Natural killer cell (primary cell): ENCODE results near the gene MFAP4. TPM values are rescaled to one million over a fixed set of nuclear protein-coding genes. Genes with fewer than 3 reads are reported as not detected.

Experiments used
- ATAC-seq, 3 donors: fragments of 150-1000 bp in 2 of 3; fragments of 200-7000 bp in 1 of 3; cut with Tn5 transposase; 1 replicate in 1 of 3; 2 replicates in 2 of 3; pipeline ENCODE4 v1.10.0; 2021; ENCODE audit warnings: mild to moderate bottlenecking in 2 of 3, moderate library complexity in 2 of 3
- DNase-seq, 2 donors: peaks; one replicate each; pipeline versions ENCODE4 v3.0.0 to v3.0.0-alpha.2; 2013 to 2021; ENCODE audit warnings: mixed read lengths in 1 of 2
- H3K27ac ChIP-seq: one replicate; pipeline ENCODE4 v1.5.1; 2013; ENCODE audit warnings: mild to moderate bottlenecking, low read length
- H3K27me3 ChIP-seq: one replicate; pipeline ENCODE4 v1.6.1; 2013; ENCODE audit warnings: low read length; ENCODE audit not compliant: control insufficient read depth, insufficient read depth
- H3K36me3 ChIP-seq: one replicate; pipeline ENCODE4 v1.6.1; 2013; ENCODE audit warnings: low read length; ENCODE audit not compliant: control insufficient read depth, insufficient read depth
- H3K4me1 ChIP-seq: one replicate; pipeline ENCODE4 v1.6.1; 2013; ENCODE audit warnings: low read length; ENCODE audit not compliant: control insufficient read depth, insufficient read depth
- H3K4me3 ChIP-seq: one replicate; pipeline ENCODE4 v1.5.1; 2013; ENCODE audit warnings: low read length
- H3K9me3 ChIP-seq: one replicate; pipeline ENCODE4 v1.6.1; 2013; ENCODE audit warnings: low read length; ENCODE audit not compliant: control insufficient read depth, insufficient read depth
- H3K27ac Mint-ChIP-seq, 2 donors: one replicate each; pipeline ENCODE4 v1.8.0; 2022; ENCODE audit warnings: mild to moderate bottlenecking in 2 of 2, mixed read lengths in 2 of 2, moderate library complexity in 1 of 2
- H3K27me3 Mint-ChIP-seq, 2 donors: one replicate each; pipeline ENCODE4 v1.8.0; 2022; ENCODE audit warnings: low read depth in 2 of 2, mixed read lengths in 2 of 2
- H3K36me3 Mint-ChIP-seq: one replicate; pipeline ENCODE4 v1.8.0; 2022; ENCODE audit warnings: mixed read lengths
- H3K4me1 Mint-ChIP-seq, 2 donors: one replicate each; pipeline ENCODE4 v1.8.0; 2022; ENCODE audit warnings: mixed read lengths in 2 of 2
- H3K4me3 Mint-ChIP-seq: one replicate; pipeline ENCODE4 v1.8.0; 2022; ENCODE audit warnings: mild to moderate bottlenecking, moderate library complexity, mixed read lengths
- H3K9me3 Mint-ChIP-seq, 2 donors: one replicate each; pipeline ENCODE4 v1.8.0; 2022; ENCODE audit warnings: mixed read lengths in 2 of 2
- WGBS: methylation state at CpG from one replicate; pipeline ENCODE4 v1.1.7; 2013; ENCODE audit warnings: missing lambda C conversion rate; ENCODE audit not compliant: insufficient coverage; 5-methylcytosine and 5-hydroxymethylcytosine counted together
- intact Hi-C: fragments of 100-400 bp; cut with micrococcal nuclease; formaldehyde crosslinking; loops from one replicate; pipeline ENCODE4 v1.14.2; 2022
- total RNA-seq, 4 donors: library from RNA; stranded (reverse); fragments of 120-200 nt in 1 of 4; gene quantifications; one replicate each; pipeline versions ENCODE4 v1.2.3 to v1.2.4, GENCODE V29; 2013 to 2022
- TF ChIP-seq, protein P1 (sequence below): fragments of 200-600 bp; IDR thresholded peaks from one replicate; pipeline ENCODE4 v1.8.0; 2022; ENCODE audit warnings: antibody characterized with exemption

MFAP4 gene
- total RNA-seq, 3 donors from 2014 or later (not counting 1 experiment from before 2014, with no cell fraction given) = not detected

- H3K4me1 Mint-ChIP-seq = peaks cover 0 to 12% of the 10 kb centered on the region in 2 donors
- intact Hi-C loops = no loop called here
- no peaks in the 10 kb centered on the region for H3K9me3 ChIP-seq
- 97% methylated on average over 2 of the region's 2 CpGs for WGBS
- TF ChIP-seq, protein P1, sequence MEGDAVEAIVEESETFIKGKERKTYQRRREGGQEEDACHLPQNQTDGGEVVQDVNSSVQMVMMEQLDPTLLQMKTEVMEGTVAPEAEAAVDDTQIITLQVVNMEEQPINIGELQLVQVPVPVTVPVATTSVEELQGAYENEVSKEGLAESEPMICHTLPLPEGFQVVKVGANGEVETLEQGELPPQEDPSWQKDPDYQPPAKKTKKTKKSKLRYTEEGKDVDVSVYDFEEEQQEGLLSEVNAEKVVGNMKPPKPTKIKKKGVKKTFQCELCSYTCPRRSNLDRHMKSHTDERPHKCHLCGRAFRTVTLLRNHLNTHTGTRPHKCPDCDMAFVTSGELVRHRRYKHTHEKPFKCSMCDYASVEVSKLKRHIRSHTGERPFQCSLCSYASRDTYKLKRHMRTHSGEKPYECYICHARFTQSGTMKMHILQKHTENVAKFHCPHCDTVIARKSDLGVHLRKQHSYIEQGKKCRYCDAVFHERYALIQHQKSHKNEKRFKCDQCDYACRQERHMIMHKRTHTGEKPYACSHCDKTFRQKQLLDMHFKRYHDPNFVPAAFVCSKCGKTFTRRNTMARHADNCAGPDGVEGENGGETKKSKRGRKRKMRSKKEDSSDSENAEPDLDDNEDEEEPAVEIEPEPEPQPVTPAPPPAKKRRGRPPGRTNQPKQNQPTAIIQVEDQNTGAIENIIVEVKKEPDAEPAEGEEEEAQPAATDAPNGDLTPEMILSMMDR = no peak
- no peaks in the 10 kb centered on the region for H3K36me3 Mint-ChIP-seq
- H3K27me3 ChIP-seq = peaks cover 4% of the 10 kb centered on the region
- ATAC-seq (no peak), DNase-seq (no peak)
- H3K9me3 Mint-ChIP-seq = no peaks in the 10 kb centered on the region
- H3K27ac ChIP-seq = no peak overlapping the region
- H3K27ac Mint-ChIP-seq = no peak overlapping the region
- H3K4me3 Mint-ChIP-seq = no peak overlapping the region
- H3K4me1 ChIP-seq = no peaks in the 10 kb centered on the region
- H3K27me3 Mint-ChIP-seq = no peaks in the 10 kb centered on the region
- no peaks in the 10 kb centered on the region for H3K36me3 ChIP-seq
- H3K4me3 ChIP-seq = no peak overlapping the region
These were observed 21.3 kb upstream of the MFAP4 start for GRCh38 chr17:19408346-19408710.

DNA sequence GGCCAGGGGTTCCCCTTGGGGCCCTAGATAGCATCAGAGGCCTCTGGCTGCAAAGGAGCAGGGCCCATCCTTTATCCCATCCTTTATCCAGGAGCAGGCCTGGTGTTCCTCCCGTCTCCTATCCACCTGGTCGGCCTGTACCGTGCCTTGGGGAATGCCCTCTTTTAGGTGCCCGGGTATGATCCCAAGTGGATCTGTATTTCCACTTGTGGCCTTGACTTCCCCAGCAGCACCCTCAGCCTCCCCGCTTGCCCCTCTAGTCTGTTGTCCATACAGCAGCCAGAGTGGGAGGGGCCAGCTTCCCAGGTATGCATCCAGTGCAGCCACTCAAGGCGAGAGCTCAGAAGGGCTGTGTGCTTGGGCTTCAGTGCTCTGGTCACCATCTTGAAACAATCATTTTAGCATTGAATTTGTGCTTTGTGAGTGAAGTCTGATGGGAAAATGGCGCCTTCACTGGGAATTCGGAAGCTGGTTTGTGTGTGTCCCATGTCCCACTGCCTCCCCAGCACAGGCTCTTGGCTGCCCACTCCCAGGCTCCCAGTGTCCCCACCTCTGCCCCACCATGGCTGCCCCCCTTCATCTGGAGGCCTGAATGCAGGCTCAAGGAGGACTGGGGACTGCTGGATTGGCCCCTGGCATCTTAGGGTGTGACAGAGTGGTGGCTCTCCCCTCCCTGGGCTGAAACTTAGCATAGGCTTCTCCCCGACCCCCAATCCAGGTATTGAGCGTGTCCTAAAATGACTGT, 20.8 kb upstream of the MFAP4 start:
- no peak for ATAC-seq
- no peaks in the 10 kb centered on the region for H3K27me3 Mint-ChIP-seq
- H3K4me3 Mint-ChIP-seq = no peak overlapping the region
- Histone ChIP-seq H3K27me3 (peaks cover 4% of the 10 kb centered on the region), H3K9me3 (no peaks in the 10 kb centered on the region), H3K4me3 (no peak overlapping the region), H3K36me3 (no peaks in the 10 kb centered on the region), H3K27ac (no peak overlapping the region), H3K4me1 (no peaks in the 10 kb centered on the region)
- 97% methylated on average over 10 of the region's 10 CpGs for WGBS
- DNase-seq = no peak
- intact Hi-C loops = no loop called here
- TF ChIP-seq, protein P1 = no peak
- H3K4me1 Mint-ChIP-seq = peaks cover 0 to 12% of the 10 kb centered on the region in 2 donors
- no peaks in the 10 kb centered on the region for H3K36me3 Mint-ChIP-seq
- no peaks in the 10 kb centered on the region for H3K9me3 Mint-ChIP-seq
- no peak overlapping the region for H3K27ac Mint-ChIP-seq

DNA sequence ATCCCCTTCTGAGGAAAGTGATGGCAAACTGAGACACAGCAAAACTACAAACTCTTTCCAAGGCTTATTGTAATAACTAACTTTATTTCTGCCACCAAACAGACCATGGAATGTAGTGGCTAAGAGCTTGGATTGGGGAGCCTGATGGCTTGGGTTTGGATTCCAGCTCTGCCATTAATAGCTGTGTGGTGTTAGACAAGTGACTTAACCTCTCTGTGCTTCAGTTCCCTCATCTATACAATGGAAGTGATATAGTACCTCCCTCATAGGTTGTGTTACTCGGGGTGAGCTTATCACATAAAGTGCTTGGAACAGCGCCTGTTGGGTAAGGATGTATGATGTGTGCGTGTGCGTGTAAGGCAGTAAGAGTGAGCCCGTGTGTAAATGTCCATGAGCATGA, 18.1 kb upstream of the MFAP4 start:
- Mint-ChIP-seq H3K4me3 (no peak overlapping the region), H3K4me1 (peaks cover 0 to 2% of the 10 kb centered on the region in 2 donors), H3K27ac (no peak overlapping the region), H3K9me3 (no peaks in the 10 kb centered on the region), H3K36me3 (no peaks in the 10 kb centered on the region), H3K27me3 (no peaks in the 10 kb centered on the region)
- ATAC-seq = no peak
- no peak for DNase-seq
- no peaks in the 10 kb centered on the region for H3K9me3 ChIP-seq
- TF ChIP-seq, protein P1 = no peak
- H3K27ac ChIP-seq = no peak overlapping the region
- no peaks in the 10 kb centered on the region for H3K27me3 ChIP-seq
- no peaks in the 10 kb centered on the region for H3K36me3 ChIP-seq
- WGBS = 93% methylated on average over 5 of the region's 5 CpGs
- H3K4me3 ChIP-seq = no peak overlapping the region
- intact Hi-C loops = no loop called here
- no peaks in the 10 kb centered on the region for H3K4me1 ChIP-seq

- Histone ChIP-seq H3K4me1 (no peaks in the 10 kb centered on the region), H3K4me3 (no peak overlapping the region), H3K27ac (no peak overlapping the region), H3K9me3 (no peaks in the 10 kb centered on the region), H3K36me3 (no peaks in the 10 kb centered on the region), H3K27me3 (no peaks in the 10 kb centered on the region)
- Mint-ChIP-seq H3K4me3 (no peak overlapping the region), H3K36me3 (no peaks in the 10 kb centered on the region), H3K9me3 (no peaks in the 10 kb centered on the region), H3K27me3 (no peaks in the 10 kb centered on the region), H3K27ac (no peak overlapping the region), H3K4me1 (no peaks in the 10 kb centered on the region)
- intact Hi-C loops = no loop called here
- ATAC-seq (no peak), DNase-seq (no peak)
- TF ChIP-seq, protein P1 = no peak
- 71% methylated on average over 1 of the region's 1 CpG for WGBS
These were observed 17.3 kb upstream of the MFAP4 start for GRCh38 chr17:19404264-19404663.
